ENCODE measurements around the gene NUDT16L1.
A peak's percentile ranks its signal among the peaks of the same experiment; 100 is the strongest.

The NUDT16L1 gene

GRCh38 chr16:4685292-4685691 is 8.1 kb upstream of the NUDT16L1 start:
- H3K4me3 ChIP-seq (replicated peaks; ENCODE audit: insufficient read depth, low read length): no peak overlapping the region
- no peak for TF ChIP-seq POLR2AphosphoS5 (IDR thresholded peaks at IDR 0.05; ENCODE audit: low read depth)
- no peak for TF ChIP-seq CTCF (IDR thresholded peaks at IDR 0.05; ENCODE audit: insufficient read depth, low read length)
- DNase-seq (ENCODE audit: low read depth in 1 of 2, low spot score in 1 of 2): no peak
- no peaks in the 10 kb centered on the region for H3K27me3 ChIP-seq (ENCODE audit: insufficient read depth, poor library complexity, severe bottlenecking)
- H3K27ac ChIP-seq (replicated peaks): peak overlapping the region; percentile 53

GRCh38 chr16:4685776-4686496 is 7.4 kb upstream of the NUDT16L1 start:
- DNase-seq (ENCODE audit: low read depth in 1 of 2, low spot score in 1 of 2): peak in 1 of 2 experiments; percentile 89
- H3K4me3 ChIP-seq (replicated peaks; ENCODE audit: insufficient read depth, low read length): no peak overlapping the region
- H3K27ac ChIP-seq (replicated peaks): peak overlapping the region; percentile 54

GRCh38 chr16:4686497-4687210 is 6.7 kb upstream of the NUDT16L1 start:
- no peak for DNase-seq (ENCODE audit: low read depth in 1 of 2, low spot score in 1 of 2)
- H3K27me3 ChIP-seq (ENCODE audit: insufficient read depth, poor library complexity, severe bottlenecking): no peaks in the 10 kb centered on the region
- H3K27ac ChIP-seq (replicated peaks): peak overlapping the region; percentile 54
- TF ChIP-seq SPI1 (IDR thresholded peaks at IDR 0.05; ENCODE audit: borderline replicate concordance, low read depth): no peak
- no peak for TF ChIP-seq REST (IDR thresholded peaks at IDR 0.05; ENCODE audit: insufficient replicate concordance, low read depth)
- TF ChIP-seq GABPA (IDR thresholded peaks at IDR 0.05; ENCODE audit: low read depth): no peak
- no peak for TF ChIP-seq CTCF (IDR thresholded peaks at IDR 0.05; ENCODE audit: insufficient read depth, low read length)
- TF ChIP-seq POLR2AphosphoS5 (IDR thresholded peaks at IDR 0.05; ENCODE audit: low read depth): no peak
- no peak overlapping the region for H3K4me3 ChIP-seq (replicated peaks; ENCODE audit: insufficient read depth, low read length)

More at GRCh38 chr16:4685776-4686496, 7.4 kb upstream of the NUDT16L1 start:
- TF ChIP-seq GABPA (IDR thresholded peaks at IDR 0.05; ENCODE audit: low read depth) (no peak), REST (IDR thresholded peaks at IDR 0.05; ENCODE audit: insufficient replicate concordance, low read depth) (no peak), SPI1 (IDR thresholded peaks at IDR 0.05; ENCODE audit: borderline replicate concordance, low read depth) (no peak), POLR2AphosphoS5 (IDR thresholded peaks at IDR 0.05; ENCODE audit: low read depth) (no peak), CTCF (IDR thresholded peaks at IDR 0.05; ENCODE audit: insufficient read depth, low read length) (no peak)
- no peaks in the 10 kb centered on the region for H3K27me3 ChIP-seq (ENCODE audit: insufficient read depth, poor library complexity, severe bottlenecking)
